Vagina (tissue), 1 donor: ENCODE results near the gene SLC26A9. TPM values are rescaled to one million over a fixed set of nuclear protein-coding genes. Genes with fewer than 3 reads are reported as not detected.

Experiments
- total RNA-seq: library from RNA; depleted of rRNA; stranded (reverse); fragments of >200 nt; gene quantifications from one replicate; pipeline ENCODE4 v1.2.3, GENCODE V29; 2016

SLC26A9 gene
- total RNA-seq, 1 donor from 2014 or later, result 0.74 TPM

Other genes starting within 250 kb of the SLC26A9 start
- 57.2 TPM for gene NUCKS1, start 193.3 kb downstream of the SLC26A9 start, total RNA-seq
- gene RAB29, start 168.0 kb downstream of the SLC26A9 start, total RNA-seq, result 7.9 TPM
- 17.7 TPM for gene SLC41A1, start 130.3 kb downstream of the SLC26A9 start, total RNA-seq
- gene PM20D1, start 93.3 kb downstream of the SLC26A9 start, total RNA-seq, result not detected
- gene RAB7B, start 59.9 kb upstream of the SLC26A9 start, total RNA-seq, result 6.1 TPM
- gene CTSE, start 80.4 kb upstream of the SLC26A9 start, total RNA-seq, result not detected
- gene RHEX, start 109.7 kb upstream of the SLC26A9 start, total RNA-seq, result 1.7 TPM
- not detected for gene AVPR1B, start 173.9 kb upstream of the SLC26A9 start, total RNA-seq